Esophagus squamous epithelium (tissue), 5 donors: ENCODE measurements around the gene HMGCR. TPM values are rescaled to one million over a fixed set of nuclear protein-coding genes. Genes with fewer than 3 reads are reported as not detected.
"Not testable (repeated sequence)": the region's sequence is repeated elsewhere in the genome, so short reads cannot be mapped to it uniquely, and the experiment has no call there.

Experiments used
- DNase-seq: peaks from one replicate; lab custom pipeline; 2025; lab: John Stamatoyannopoulos, UW
- H3K27ac ChIP-seq, 4 donors: fragments of 200-600 bp; sonication (generic); one replicate each; pipeline ENCODE4 v1.5.1; 2016 to 2019; ENCODE audit warnings: mild to moderate bottlenecking in 1 of 4
- H3K27me3 ChIP-seq, 4 donors: fragments of 200-600 bp; sonication (generic); 1 replicate in 3 of 4; 2 replicates in 1 of 4; pipeline versions ENCODE4 v1.5.1 to v1.6.0; 2017 to 2021; ENCODE audit warnings: antibody characterized with exemption in 1 of 4
- H3K36me3 ChIP-seq, 3 donors: fragments of 200-600 bp; sonication (generic); one replicate each; pipeline ENCODE4 v1.5.1; 2016 to 2019
- H3K4me1 ChIP-seq, 3 donors: fragments of 200-600 bp; sonication (generic); one replicate each; pipeline ENCODE4 v1.5.1; 2017 to 2019
- H3K4me3 ChIP-seq, 4 donors: fragments of 200-600 bp; sonication (generic); 1 replicate in 3 of 4; 2 replicates in 1 of 4; pipeline ENCODE4 v1.5.1; 2016 to 2019; ENCODE audit warnings: mild to moderate bottlenecking in 2 of 4, moderate library complexity in 1 of 4
- H3K9me3 ChIP-seq, 3 donors: fragments of 200-600 bp; sonication (generic); one replicate each; pipeline ENCODE4 v1.5.1; 2016 to 2019
- POLR2A ChIP-seq, 4 donors: fragments of 450-650 bp; IDR thresholded peaks; one replicate each; pipeline ENCODE4 v1.6.1; 2017; ENCODE audit warnings: antibody characterized with exemption in 4 of 4, mild to moderate bottlenecking in 4 of 4, moderate library complexity in 3 of 4
- WGBS, 2 donors: methylation state at CpG; one replicate each; pipeline ENCODE4 v1.1.5; 2018; 5-methylcytosine and 5-hydroxymethylcytosine counted together
- intact Hi-C: fragments of 100-400 bp; cut with DNase I; formaldehyde crosslinking; loops from one replicate; pipeline ENCODE4 v1.15.0; 2022
- total RNA-seq, 4 donors: library from RNA; depleted of rRNA; stranded (reverse); fragments of >200 nt; gene quantifications; one replicate each; pipeline ENCODE4 v1.1.0, GENCODE V29; 2016
- TF ChIP-seq, protein P1 (sequence below), 6 experiments: fragments of 450-650 bp in 4 of 6; fragments of 200-600 bp in 2 of 6; sonication (generic) in 2 of 6; IDR thresholded peaks; one replicate each; pipeline ENCODE4 v1.5.1; 2016 to 2019; ENCODE audit warnings: antibody characterized with exemption in 6 of 6, mild to moderate bottlenecking in 4 of 6, moderate library complexity in 4 of 6
- donor health status: DM: yes; HTN: yes; CAD: no.

The HMGCR gene
- total RNA-seq, 4 donors from 2014 or later, result 54.5 to 165 (median 122) TPM

- no peak overlapping the region for H3K27ac ChIP-seq
- intact Hi-C loops, result loop anchor here (10.0 kb wide), 1 partner anchor 80 kb away; no protein-coding TSS in a partner anchor
- no peaks in the 10 kb centered on the region for H3K36me3 ChIP-seq
- DNase-seq, result no peak
- peaks cover 5 to 18% (median 9%) of the 10 kb centered on the region in 3 donors for H3K4me1 ChIP-seq
- TF ChIP-seq POLR2A (IDR thresholded peaks at IDR 0.05), result no peak
- TF ChIP-seq, protein P1, sequence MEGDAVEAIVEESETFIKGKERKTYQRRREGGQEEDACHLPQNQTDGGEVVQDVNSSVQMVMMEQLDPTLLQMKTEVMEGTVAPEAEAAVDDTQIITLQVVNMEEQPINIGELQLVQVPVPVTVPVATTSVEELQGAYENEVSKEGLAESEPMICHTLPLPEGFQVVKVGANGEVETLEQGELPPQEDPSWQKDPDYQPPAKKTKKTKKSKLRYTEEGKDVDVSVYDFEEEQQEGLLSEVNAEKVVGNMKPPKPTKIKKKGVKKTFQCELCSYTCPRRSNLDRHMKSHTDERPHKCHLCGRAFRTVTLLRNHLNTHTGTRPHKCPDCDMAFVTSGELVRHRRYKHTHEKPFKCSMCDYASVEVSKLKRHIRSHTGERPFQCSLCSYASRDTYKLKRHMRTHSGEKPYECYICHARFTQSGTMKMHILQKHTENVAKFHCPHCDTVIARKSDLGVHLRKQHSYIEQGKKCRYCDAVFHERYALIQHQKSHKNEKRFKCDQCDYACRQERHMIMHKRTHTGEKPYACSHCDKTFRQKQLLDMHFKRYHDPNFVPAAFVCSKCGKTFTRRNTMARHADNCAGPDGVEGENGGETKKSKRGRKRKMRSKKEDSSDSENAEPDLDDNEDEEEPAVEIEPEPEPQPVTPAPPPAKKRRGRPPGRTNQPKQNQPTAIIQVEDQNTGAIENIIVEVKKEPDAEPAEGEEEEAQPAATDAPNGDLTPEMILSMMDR (IDR thresholded peaks at IDR 0.05), result no peak
- no peaks in the 10 kb centered on the region for H3K27me3 ChIP-seq
- H3K9me3 ChIP-seq, result no peaks in the 10 kb centered on the region
- WGBS, 2 donors, result 67% methylated on average over 1 of the region's 1 CpG
- no peak overlapping the region for H3K4me3 ChIP-seq
These were observed 12.2 kb upstream of the HMGCR start for GRCh38 chr5:75324791-75325190.

DNA sequence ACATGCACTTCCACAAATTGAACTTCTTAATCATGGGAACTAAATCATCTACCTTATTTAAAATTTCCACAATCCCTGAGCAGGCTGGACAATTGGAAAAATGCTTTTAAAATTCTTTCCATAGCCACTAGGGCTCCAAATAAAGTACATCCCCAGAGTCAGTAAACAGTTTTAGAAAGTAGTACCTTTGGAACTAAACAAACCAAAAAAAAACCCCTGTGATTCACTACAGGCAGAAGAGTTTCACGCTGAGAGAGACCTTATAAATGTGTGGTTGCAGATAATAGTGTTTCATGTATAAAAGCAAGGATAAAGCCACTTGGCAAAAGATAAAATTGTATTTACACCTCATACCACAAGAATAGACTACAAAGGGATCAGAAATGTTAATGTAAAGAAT, 11.8 kb upstream of the HMGCR start:
- no peak for DNase-seq
- WGBS, 2 donors, result 22 to 48% methylated on average over 1 of the region's 1 CpG
- H3K27ac ChIP-seq, result no peak overlapping the region
- H3K27me3 ChIP-seq, result no peaks in the 10 kb centered on the region
- TF ChIP-seq, protein P1 (IDR thresholded peaks at IDR 0.05), result no peak
- TF ChIP-seq POLR2A (IDR thresholded peaks at IDR 0.05), result no peak
- H3K4me3 ChIP-seq, result no peak overlapping the region
- intact Hi-C loops, result loop anchor here (10.0 kb wide), 1 partner anchor 80 kb away; no protein-coding TSS in a partner anchor
- H3K36me3 ChIP-seq, result no peaks in the 10 kb centered on the region
- peaks cover under 1 to 14% (median 5%) of the 10 kb centered on the region in 3 donors for H3K4me1 ChIP-seq
- H3K9me3 ChIP-seq, result no peaks in the 10 kb centered on the region

- Histone ChIP-seq H3K4me1 (no peaks in the 10 kb centered on the region), H3K36me3 (no peaks in the 10 kb centered on the region), H3K27ac (no peak overlapping the region), H3K27me3 (no peaks in the 10 kb centered on the region), H3K4me3 (no peak overlapping the region), H3K9me3 (no peaks in the 10 kb centered on the region)
- WGBS, 2 donors, result 86 to 89% methylated on average over 7 of the region's 7 CpGs
- TF ChIP-seq, protein P1 (IDR thresholded peaks at IDR 0.05), result no peak
- no peak for TF ChIP-seq POLR2A (IDR thresholded peaks at IDR 0.05)
- DNase-seq, result no peak
- intact Hi-C loops, result no loop called here
These were observed 6.6 kb upstream of the HMGCR start for GRCh38 chr5:75330404-75330803.

DNA sequence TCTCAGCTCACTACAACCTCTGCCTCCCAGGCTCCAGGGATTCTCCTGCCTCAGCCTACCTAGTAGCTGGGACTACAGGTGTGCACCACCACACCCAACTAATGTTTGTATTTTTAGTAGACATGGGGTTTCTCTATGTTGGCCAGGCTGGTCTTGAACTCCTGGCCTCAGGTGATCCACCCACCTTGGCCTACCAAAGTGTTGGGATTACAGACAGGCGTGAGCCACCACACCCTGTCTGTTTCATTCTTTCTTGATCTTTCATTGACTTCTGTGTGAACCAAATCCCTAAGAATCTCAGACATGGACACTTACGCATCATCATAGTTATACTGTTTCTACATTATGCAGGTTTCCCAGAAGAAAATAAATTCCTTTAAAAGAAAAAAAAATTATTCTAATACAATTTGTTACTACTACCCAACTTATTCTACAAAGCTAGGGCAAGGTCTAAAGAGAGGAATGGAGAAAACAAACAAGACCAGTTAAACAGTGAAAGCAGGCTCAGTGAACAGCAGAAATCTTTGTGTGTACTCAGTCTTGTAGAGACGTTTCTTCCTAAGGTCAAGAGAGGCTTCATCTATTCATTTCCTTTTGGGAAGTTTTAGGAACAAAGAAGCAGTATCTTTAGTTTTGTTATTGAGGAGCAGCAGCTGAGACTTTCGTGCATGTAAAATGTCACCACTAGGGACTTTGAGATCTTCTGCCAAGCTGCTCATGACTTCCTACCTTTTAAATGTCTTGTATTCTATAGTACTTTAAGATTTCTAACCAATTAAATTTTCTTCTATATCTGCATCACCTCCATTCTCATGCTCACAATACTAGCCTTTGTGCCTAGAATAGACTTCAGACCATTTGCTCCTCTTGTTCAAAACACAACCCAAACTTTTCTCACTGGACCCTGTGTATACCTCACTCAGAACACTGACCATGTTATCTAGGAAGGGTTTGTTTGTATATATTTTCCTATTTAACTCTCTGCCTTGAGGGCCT, 5.6 kb upstream of the HMGCR start:
- H3K36me3 ChIP-seq, result no peaks in the 10 kb centered on the region
- H3K27ac ChIP-seq, result no peak overlapping the region
- WGBS, 2 donors, result 57 to 62% methylated on average over 4 of the region's 4 CpGs
- no peaks in the 10 kb centered on the region for H3K9me3 ChIP-seq
- no peak for DNase-seq
- TF ChIP-seq, protein P1 (IDR thresholded peaks at IDR 0.05), result peak in 1 of 6 experiments; percentile 22
- no peak for TF ChIP-seq POLR2A (IDR thresholded peaks at IDR 0.05)
- no peak overlapping the region for H3K4me3 ChIP-seq
- intact Hi-C loops, result no loop called here
- H3K27me3 ChIP-seq, result no peaks in the 10 kb centered on the region
- H3K4me1 ChIP-seq, result peaks cover 0 to 9% (median 4%) of the 10 kb centered on the region in 3 donors

DNA sequence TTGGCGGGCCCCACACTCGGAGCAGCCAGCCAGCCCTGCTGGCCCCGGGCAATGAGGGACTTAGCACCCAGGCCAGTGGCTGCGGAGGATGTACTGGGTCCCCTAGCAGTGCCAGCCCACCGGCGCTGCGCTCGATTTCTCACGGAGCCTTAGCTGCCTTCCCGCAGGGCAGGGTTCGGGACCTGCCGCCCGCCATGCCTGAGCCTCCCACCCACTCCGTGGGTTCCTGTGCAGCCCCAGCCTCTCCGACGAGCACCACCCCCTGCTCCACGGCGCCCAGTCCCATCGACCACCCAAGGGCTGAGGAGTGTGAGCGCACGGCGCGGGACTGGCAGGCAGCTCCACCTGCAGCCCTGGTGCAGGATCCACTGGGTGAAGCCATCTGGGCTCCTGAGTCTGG, 3.3 kb upstream of the HMGCR start:
- H3K36me3 ChIP-seq, H3K9me3 ChIP-seq, H3K27ac ChIP-seq, H3K4me3 ChIP-seq, H3K27me3 ChIP-seq, intact Hi-C loops, DNase-seq: not testable (repeated sequence)
- peaks cover 0 to 20% (median 13%) of the 10 kb centered on the region in 3 donors for H3K4me1 ChIP-seq
- 97% methylated on average over 5 of the region's 23 CpGs; no CpG with 5 or more reads in 1 of the 2 donors for WGBS, 2 donors

GRCh38 chr5:75334413-75334812, 2.6 kb upstream of the HMGCR start:
- H3K4me3 ChIP-seq, intact Hi-C loops, H3K9me3 ChIP-seq, H3K36me3 ChIP-seq, H3K27me3 ChIP-seq, H3K27ac ChIP-seq, DNase-seq: not testable (repeated sequence)
- peaks cover 0 to 27% (median 13%) of the 10 kb centered on the region in 3 donors for H3K4me1 ChIP-seq
- WGBS, 2 donors, result 96 to 100% methylated on average over 1 to 8 of the region's 10 CpGs
